ENCODE measurements around the gene VASH2.

DNA sequence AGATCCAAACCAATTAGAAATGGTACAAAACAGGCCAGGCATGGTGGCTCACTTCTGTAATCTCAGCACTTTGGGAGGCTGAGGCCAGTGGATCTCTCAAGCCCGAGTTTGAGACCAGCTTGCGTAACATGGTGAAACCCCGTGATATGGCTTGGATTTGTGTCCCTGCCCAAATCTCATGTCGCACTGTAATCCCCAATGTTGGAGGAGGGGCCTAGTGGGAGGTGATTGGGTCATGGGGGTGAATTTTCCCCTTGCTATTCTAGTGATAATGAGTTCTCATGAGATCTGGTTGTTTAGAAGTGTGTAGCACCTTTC lies 7.0 kb upstream of the VASH2 start:
- TF ChIP-seq, protein P1, sequence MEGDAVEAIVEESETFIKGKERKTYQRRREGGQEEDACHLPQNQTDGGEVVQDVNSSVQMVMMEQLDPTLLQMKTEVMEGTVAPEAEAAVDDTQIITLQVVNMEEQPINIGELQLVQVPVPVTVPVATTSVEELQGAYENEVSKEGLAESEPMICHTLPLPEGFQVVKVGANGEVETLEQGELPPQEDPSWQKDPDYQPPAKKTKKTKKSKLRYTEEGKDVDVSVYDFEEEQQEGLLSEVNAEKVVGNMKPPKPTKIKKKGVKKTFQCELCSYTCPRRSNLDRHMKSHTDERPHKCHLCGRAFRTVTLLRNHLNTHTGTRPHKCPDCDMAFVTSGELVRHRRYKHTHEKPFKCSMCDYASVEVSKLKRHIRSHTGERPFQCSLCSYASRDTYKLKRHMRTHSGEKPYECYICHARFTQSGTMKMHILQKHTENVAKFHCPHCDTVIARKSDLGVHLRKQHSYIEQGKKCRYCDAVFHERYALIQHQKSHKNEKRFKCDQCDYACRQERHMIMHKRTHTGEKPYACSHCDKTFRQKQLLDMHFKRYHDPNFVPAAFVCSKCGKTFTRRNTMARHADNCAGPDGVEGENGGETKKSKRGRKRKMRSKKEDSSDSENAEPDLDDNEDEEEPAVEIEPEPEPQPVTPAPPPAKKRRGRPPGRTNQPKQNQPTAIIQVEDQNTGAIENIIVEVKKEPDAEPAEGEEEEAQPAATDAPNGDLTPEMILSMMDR (IDR thresholded peaks at IDR 0.05): no peak
- TF ChIP-seq POLR2A (IDR thresholded peaks at IDR 0.05) (no peak), POLR2AphosphoS5 (IDR thresholded peaks at IDR 0.05; ENCODE audit: insufficient read depth in 1 of 2, low read depth in 1 of 2) (no peak)

All from vagina (tissue), 2 donors.